ENCODE results near the gene TBXAS1.
A peak's percentile ranks its signal among the peaks of the same experiment; 100 is the strongest.

The TBXAS1 gene

GRCh38 chr7:139885511-139885910 lies 56.4 kb downstream of the TBXAS1 start:
- H3K4me1 Mint-ChIP-seq, result peaks cover 27% of the 10 kb centered on the region
- H3K9me3 Mint-ChIP-seq, result no peaks in the 10 kb centered on the region
- H3K27ac Mint-ChIP-seq, result no peak overlapping the region
- H3K36me3 Mint-ChIP-seq, result no peaks in the 10 kb centered on the region
- no peak for DNase-seq (ENCODE audit: low spot score in 2 of 2)
- no peak for ATAC-seq
- no peak overlapping the region for H3K4me3 Mint-ChIP-seq

GRCh38 chr7:139886206-139886605 lies 57.1 kb downstream of the TBXAS1 start:
- Mint-ChIP-seq H3K27ac (peak overlapping the region; percentile 38), H3K9me3 (no peaks in the 10 kb centered on the region), H3K36me3 (no peaks in the 10 kb centered on the region), H3K4me3 (no peak overlapping the region), H3K4me1 (peaks cover 27% of the 10 kb centered on the region)
- ATAC-seq (peak; percentile 86), DNase-seq (ENCODE audit: low spot score in 2 of 2) (no peak)

- Mint-ChIP-seq H3K9me3 (no peaks in the 10 kb centered on the region), H3K27ac (peak overlapping the region; percentile 38), H3K4me1 (peaks cover 27% of the 10 kb centered on the region), H3K4me3 (no peak overlapping the region), H3K36me3 (no peaks in the 10 kb centered on the region)
- ATAC-seq (no peak), DNase-seq (ENCODE audit: low spot score in 2 of 2) (no peak)
Measured at GRCh38 chr7:139886899-139887298, 57.8 kb downstream of the TBXAS1 start.

- Mint-ChIP-seq H3K27ac (no peak overlapping the region), H3K4me1 (peaks cover 27% of the 10 kb centered on the region), H3K9me3 (no peaks in the 10 kb centered on the region), H3K4me3 (no peak overlapping the region), H3K36me3 (no peaks in the 10 kb centered on the region)
- DNase-seq (ENCODE audit: low spot score in 2 of 2) (no peak), ATAC-seq (no peak)
Measured at GRCh38 chr7:139887992-139888481, 59.0 kb downstream of the TBXAS1 start.

- ATAC-seq (peak; percentile 45), DNase-seq (ENCODE audit: low spot score in 2 of 2) (no peak)
- H3K4me1 Mint-ChIP-seq, result peaks cover 27% of the 10 kb centered on the region
- H3K27ac Mint-ChIP-seq, result peak overlapping the region; percentile 24
- H3K9me3 Mint-ChIP-seq, result no peaks in the 10 kb centered on the region
- no peaks in the 10 kb centered on the region for H3K36me3 Mint-ChIP-seq
- H3K4me3 Mint-ChIP-seq, result no peak overlapping the region
Measured at GRCh38 chr7:139889186-139889871, 60.3 kb downstream of the TBXAS1 start.

GRCh38 chr7:139893461-139893860 lies 64.4 kb downstream of the TBXAS1 start:
- Mint-ChIP-seq H3K36me3 (no peaks in the 10 kb centered on the region), H3K4me3 (no peak overlapping the region), H3K4me1 (peaks cover 7% of the 10 kb centered on the region), H3K27ac (no peak overlapping the region), H3K9me3 (no peaks in the 10 kb centered on the region)
- DNase-seq (ENCODE audit: low spot score in 2 of 2) (no peak), ATAC-seq (no peak)

GRCh38 chr7:139893999-139894398 lies 64.9 kb downstream of the TBXAS1 start:
- DNase-seq (ENCODE audit: low spot score in 2 of 2), result no peak
- peaks cover 1% of the 10 kb centered on the region for H3K4me1 Mint-ChIP-seq
- H3K4me3 Mint-ChIP-seq, result no peak overlapping the region
- no peak for ATAC-seq
- H3K9me3 Mint-ChIP-seq, result no peaks in the 10 kb centered on the region
- H3K27ac Mint-ChIP-seq, result no peak overlapping the region
- no peaks in the 10 kb centered on the region for H3K36me3 Mint-ChIP-seq

- ATAC-seq (no peak), DNase-seq (ENCODE audit: low spot score in 2 of 2) (no peak)
- Mint-ChIP-seq H3K4me3 (no peak overlapping the region), H3K9me3 (no peaks in the 10 kb centered on the region), H3K36me3 (no peaks in the 10 kb centered on the region), H3K27ac (peak overlapping the region; percentile 53), H3K4me1 (no peaks in the 10 kb centered on the region)
Measured at GRCh38 chr7:139895141-139895829, 66.2 kb downstream of the TBXAS1 start.

- DNase-seq (ENCODE audit: low spot score in 2 of 2) (no peak), ATAC-seq (no peak)
- no peak overlapping the region for H3K4me3 Mint-ChIP-seq
- no peaks in the 10 kb centered on the region for H3K9me3 Mint-ChIP-seq
- no peak overlapping the region for H3K27ac Mint-ChIP-seq
- H3K36me3 Mint-ChIP-seq, result no peaks in the 10 kb centered on the region
- no peaks in the 10 kb centered on the region for H3K4me1 Mint-ChIP-seq
Measured at GRCh38 chr7:139896288-139896687, 67.2 kb downstream of the TBXAS1 start.

- H3K9me3 Mint-ChIP-seq, result no peaks in the 10 kb centered on the region
- DNase-seq (ENCODE audit: low spot score in 2 of 2) (no peak), ATAC-seq (no peak)
- H3K4me3 Mint-ChIP-seq, result no peak overlapping the region
- H3K4me1 Mint-ChIP-seq, result no peaks in the 10 kb centered on the region
- H3K36me3 Mint-ChIP-seq, result no peaks in the 10 kb centered on the region
- H3K27ac Mint-ChIP-seq, result no peak overlapping the region
Measured at GRCh38 chr7:139896831-139897230, 67.8 kb downstream of the TBXAS1 start.

- no peaks in the 10 kb centered on the region for H3K36me3 Mint-ChIP-seq
- peak; percentile 16 for ATAC-seq
- H3K4me1 Mint-ChIP-seq, result no peaks in the 10 kb centered on the region
- no peak overlapping the region for H3K4me3 Mint-ChIP-seq
- H3K9me3 Mint-ChIP-seq, result no peaks in the 10 kb centered on the region
- DNase-seq (ENCODE audit: low spot score in 2 of 2), result no peak
- H3K27ac Mint-ChIP-seq, result no peak overlapping the region
Measured at GRCh38 chr7:139897422-139898090, 68.5 kb downstream of the TBXAS1 start.

GRCh38 chr7:139898483-139898882 lies 69.4 kb downstream of the TBXAS1 start:
- ATAC-seq, result no peak
- H3K9me3 Mint-ChIP-seq, result no peaks in the 10 kb centered on the region
- no peaks in the 10 kb centered on the region for H3K4me1 Mint-ChIP-seq
- H3K27ac Mint-ChIP-seq, result no peak overlapping the region
- H3K36me3 Mint-ChIP-seq, result no peaks in the 10 kb centered on the region
- DNase-seq (ENCODE audit: low spot score in 2 of 2), result no peak
- no peak overlapping the region for H3K4me3 Mint-ChIP-seq

- no peaks in the 10 kb centered on the region for H3K9me3 Mint-ChIP-seq
- H3K4me1 Mint-ChIP-seq, result no peaks in the 10 kb centered on the region
- ATAC-seq, result no peak
- H3K27ac Mint-ChIP-seq, result no peak overlapping the region
- H3K4me3 Mint-ChIP-seq, result no peak overlapping the region
- no peaks in the 10 kb centered on the region for H3K36me3 Mint-ChIP-seq
- DNase-seq (ENCODE audit: low spot score in 2 of 2), result no peak
Measured at GRCh38 chr7:139899328-139899955, 70.4 kb downstream of the TBXAS1 start.

GRCh38 chr7:139900326-139900725 lies 71.3 kb downstream of the TBXAS1 start:
- Mint-ChIP-seq H3K27ac (no peak overlapping the region), H3K9me3 (peaks cover 2% of the 10 kb centered on the region), H3K4me1 (no peaks in the 10 kb centered on the region), H3K36me3 (no peaks in the 10 kb centered on the region), H3K4me3 (no peak overlapping the region)
- no peak for ATAC-seq
- DNase-seq (ENCODE audit: low spot score in 2 of 2), result no peak

GRCh38 chr7:139901056-139901795 lies 72.2 kb downstream of the TBXAS1 start:
- Mint-ChIP-seq H3K4me1 (no peaks in the 10 kb centered on the region), H3K4me3 (no peak overlapping the region), H3K36me3 (no peaks in the 10 kb centered on the region), H3K9me3 (peaks cover 2% of the 10 kb centered on the region), H3K27ac (no peak overlapping the region)
- no peak for ATAC-seq
- no peak for DNase-seq (ENCODE audit: low spot score in 2 of 2)

Data from stimulated activated effector memory CD8-positive, alpha-beta T cell treated with anti-CD3 and anti-CD28 coated beads, Interleukin-12 subunit alpha, Interleukin-12 subunit beta, amount 100 ng/mL, for 72 hours (primary cell).